OCI-M1 (cell line): ENCODE measurements around the gene LFNG.

ENCODE experiments used
- DNase-seq: peaks from one replicate; lab custom pipeline; 2025; lab: John Stamatoyannopoulos, UW

Gene LFNG

DNA sequence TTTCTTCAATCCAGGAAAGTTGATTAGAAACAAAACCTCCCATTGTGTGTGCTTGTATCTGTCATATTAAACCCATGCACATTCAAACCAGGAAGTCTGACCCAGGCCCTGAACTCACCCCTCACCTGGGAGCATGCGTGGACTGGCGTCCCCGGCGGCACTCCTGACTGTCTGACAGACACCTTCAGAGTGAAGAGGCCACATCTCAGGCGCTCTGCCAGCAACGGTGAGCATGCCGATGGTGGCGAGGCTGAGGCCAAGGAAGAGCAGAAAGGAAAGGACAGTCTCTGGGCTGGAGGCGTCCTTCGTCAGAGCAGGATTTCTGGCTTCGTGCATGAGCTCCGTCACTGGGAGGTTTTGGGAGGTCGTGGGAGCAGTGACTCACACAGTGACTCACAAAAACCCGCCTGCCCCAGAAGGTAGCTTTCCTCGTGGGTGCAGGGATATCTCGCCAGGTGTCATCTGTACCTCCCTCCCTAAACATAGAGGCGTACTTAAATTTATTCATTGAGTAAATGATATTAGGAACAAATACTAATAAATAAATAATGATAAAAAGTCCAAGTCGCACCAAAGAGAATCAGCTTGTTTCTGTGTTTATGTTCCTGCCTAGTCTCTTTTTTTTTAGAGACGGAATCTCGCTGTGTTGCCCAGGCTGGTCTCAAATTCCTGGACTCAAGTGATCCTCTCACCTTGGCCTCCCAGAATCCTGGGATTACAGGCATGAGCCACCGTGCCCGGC lies 52.7 kb downstream of the LFNG start:
- no peak for DNase-seq

DNA sequence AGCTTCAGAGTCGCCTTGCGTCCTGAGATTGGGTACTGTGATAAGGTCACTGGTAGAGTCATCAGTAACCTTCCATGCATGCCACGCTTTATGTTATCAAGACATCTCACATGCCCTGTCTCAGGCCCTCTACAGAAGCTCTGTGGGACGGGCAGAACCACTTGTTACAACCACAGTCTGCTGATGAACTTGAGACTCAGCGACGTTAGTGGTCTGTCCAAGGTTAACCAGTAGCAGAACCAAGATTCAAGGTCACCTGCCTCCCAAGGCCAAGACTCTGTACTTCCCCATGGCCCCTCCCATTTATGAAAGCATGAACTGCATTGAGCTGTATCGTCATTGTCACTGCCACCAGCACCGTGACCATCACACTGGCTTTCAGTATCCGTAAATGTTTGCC lies 54.2 kb downstream of the LFNG start:
- no peak for DNase-seq

DNA sequence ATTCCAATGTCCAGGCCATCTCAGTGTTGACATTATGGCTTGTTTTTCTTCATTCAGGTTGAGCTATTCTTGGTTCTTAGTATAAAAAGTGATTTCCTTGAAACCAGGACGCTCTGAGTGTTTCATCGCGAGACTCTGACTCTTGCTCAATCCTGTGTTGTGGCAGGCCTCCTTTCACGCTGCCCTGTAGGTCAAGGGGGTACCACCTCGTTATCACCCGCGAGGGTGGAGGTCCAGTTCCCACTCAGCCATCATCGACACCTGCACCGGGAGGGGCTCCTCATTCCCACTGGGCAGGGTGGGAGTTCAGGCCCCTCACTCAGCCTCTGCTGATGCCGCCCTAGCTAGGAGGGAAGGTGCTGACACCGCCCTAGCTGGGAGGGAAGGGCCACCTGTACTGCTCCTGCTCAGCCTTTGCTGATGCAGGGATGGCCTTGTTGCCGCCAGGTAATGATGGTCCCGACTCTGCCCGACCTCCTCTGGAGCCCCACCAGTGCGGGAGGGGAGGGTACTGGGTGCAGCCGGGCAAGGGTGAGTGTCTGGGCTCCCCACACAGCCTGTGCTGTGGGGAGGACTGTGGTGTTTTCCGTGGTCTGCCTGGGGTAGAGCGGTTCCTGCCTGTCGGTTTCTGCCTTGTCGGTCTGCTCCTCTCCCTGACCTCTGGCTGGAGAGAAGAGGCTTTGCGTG lies 55.6 kb downstream of the LFNG start:
- no peak for DNase-seq

DNA sequence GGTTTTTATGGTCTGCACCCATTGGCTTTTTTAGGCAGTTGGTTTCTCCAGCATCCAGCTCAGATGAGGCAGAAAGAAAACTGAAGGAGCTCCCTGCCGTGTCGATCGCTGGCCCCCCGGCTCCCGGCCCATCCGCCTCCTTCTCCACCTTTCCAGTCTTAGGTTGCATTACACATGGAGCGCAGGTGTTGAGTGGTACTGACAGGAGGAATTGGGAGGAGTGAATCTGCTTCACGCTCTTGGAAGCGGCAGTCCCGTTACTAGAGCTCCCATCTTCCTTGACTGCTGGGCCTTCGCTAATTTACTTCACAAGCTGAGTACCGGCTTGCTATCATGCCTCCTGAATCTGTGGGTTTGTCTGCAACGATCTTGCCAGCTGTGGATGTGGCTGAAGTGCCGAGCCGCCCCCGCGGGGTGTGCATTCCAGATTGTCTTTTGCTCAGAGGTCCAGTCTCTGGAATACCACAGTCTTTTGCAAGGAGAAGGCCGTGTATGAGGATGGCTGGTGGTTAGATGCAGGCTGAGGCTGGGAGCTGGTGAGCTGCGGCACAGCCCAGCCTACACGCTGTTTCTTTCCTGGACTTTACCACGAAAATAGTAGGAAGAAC lies 56.3 kb downstream of the LFNG start:
- DNase-seq, result no peak

DNA sequence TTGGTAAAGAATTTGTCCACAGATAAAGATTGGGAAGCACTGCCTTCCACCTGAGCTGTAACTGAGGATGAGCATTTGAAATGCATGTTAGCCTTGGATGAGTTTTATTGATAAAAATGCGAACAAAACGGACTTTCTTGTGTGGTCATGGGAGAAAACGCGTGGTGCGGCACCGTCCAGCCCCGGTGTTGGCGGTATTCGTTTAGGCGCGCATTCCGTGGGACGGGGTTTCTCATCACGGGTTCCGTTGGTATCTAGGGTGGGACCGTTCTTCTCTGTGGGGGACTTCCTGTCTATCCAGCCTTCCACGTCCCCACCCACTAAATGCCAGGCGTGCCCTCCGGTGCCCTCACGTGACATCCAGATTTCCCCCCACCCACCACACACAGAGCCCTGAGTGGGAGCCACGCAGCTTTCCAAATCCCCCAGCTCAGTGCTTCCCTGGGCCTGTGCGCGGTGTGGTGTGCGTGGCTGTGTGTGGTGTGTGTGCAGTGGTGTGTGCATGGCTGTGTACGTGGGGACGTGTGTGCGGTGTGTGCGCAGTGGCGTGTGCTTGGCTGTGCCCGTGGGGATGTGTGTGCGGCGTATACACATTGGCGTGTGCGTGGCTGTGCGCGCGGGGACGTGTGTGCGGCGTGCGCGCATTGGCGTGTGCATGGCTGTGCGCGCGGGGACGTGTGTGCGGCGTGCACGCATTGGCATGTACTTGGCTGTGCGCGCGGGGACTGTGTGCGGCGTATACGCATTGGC lies 57.3 kb downstream of the LFNG start:
- DNase-seq, result no peak
